ENCODE results near the gene PPP2R2D. TPM values are rescaled to one million over a fixed set of nuclear protein-coding genes. Genes with fewer than 3 reads are reported as not detected.
A peak's percentile ranks its signal among the peaks of the same experiment; 100 is the strongest.
"Not testable (repeated sequence)": the region's sequence is repeated elsewhere in the genome, so short reads cannot be mapped to it uniquely, and the experiment has no call there.

PPP2R2D gene
- total RNA-seq, 2 donors from 2014 or later: 23.8 to 30.6 TPM

DNA sequence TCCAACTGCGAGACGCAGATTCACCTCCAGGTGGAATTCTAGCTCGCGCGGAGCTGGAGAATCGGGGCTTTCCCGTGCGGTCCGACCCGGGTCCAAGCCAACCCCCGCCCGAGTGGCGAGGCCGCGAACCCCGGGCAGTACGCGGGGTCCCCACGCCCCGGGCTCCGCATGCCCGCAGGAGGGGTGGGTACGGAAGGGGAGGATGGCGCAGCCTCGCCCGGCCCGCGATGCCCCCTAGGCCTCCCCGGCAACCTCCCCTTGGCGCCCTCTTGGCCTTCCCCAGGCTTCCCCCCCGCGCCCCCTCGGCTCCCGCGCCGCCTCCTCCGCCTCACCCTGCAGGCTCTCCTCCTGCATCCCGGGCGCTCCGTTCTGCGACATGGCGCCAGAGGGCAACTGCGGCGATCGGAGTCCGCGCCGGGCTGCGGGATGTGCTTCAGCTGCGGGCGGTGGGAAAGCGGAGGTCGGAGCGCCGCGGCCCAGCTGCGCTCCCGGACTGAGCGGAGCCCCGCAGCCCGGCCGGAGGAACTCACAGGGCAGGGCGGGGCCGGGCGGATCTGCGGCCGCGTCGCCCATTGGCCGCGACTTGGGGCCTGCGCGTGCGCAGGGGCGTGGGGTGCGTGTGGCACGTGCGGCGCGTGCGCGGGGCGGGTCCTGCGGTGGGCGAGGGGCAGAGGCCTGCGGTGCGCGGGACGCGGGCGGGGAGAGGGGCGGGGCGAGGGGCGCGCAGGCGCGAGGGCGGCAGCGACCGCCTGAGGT, 80.8 kb downstream of the PPP2R2D start, which contains the start of gene BNIP3:
Gene BNIP3, minus strand, starts transcription at position 495 of the 756 bp plus-strand sequence. Its CDS starts 117 bp downstream, at position 378.
- Histone ChIP-seq H3K4me1 (peaks cover 0 to 30% of the 10 kb centered on the region in 2 donors), H3K36me3 (no peaks in the 10 kb centered on the region), H3K27me3 (no peaks in the 10 kb centered on the region), H3K4me3 (peak within 1 kb of the TSS; percentile 99 to 100), H3K27ac (peak within 1 kb of the TSS; percentile 89 to 91), H3K9me3 (no peaks in the 10 kb centered on the region)
- DNase-seq (ENCODE audit: low spot score): peak; percentile 94
- TF ChIP-seq, protein P1, sequence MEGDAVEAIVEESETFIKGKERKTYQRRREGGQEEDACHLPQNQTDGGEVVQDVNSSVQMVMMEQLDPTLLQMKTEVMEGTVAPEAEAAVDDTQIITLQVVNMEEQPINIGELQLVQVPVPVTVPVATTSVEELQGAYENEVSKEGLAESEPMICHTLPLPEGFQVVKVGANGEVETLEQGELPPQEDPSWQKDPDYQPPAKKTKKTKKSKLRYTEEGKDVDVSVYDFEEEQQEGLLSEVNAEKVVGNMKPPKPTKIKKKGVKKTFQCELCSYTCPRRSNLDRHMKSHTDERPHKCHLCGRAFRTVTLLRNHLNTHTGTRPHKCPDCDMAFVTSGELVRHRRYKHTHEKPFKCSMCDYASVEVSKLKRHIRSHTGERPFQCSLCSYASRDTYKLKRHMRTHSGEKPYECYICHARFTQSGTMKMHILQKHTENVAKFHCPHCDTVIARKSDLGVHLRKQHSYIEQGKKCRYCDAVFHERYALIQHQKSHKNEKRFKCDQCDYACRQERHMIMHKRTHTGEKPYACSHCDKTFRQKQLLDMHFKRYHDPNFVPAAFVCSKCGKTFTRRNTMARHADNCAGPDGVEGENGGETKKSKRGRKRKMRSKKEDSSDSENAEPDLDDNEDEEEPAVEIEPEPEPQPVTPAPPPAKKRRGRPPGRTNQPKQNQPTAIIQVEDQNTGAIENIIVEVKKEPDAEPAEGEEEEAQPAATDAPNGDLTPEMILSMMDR (IDR thresholded peaks at IDR 0.05): no peak

DNA sequence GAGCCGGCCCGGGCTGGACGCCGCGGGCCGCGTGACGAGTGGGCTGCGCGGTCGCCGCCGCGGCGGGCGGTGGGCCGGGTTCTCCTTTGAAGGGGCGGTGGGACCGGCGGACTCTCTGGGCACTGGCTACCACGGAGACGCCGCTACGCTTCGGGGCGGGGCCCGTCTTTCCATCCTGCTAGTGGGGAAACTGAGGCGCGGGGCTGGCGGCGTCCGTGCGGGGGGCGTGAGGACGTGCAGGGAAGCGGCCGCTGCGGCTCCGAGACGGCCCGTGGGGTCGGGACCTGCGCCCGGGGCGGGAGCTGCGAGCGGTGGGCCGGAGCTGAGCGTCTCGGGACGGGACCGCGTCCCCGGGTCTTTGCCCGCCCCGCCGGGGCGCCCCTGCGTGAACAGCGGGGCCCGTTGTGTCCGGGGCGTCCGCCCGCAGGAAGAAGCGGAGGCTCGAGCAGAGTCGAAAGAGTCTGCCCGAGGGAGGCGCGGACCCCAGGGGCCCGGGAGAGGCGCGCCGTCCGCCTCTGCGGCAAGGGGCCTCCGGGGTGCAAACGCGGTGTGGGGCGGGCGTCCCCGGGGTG, 81.5 kb downstream of the PPP2R2D start:
- H3K36me3 ChIP-seq: no peaks in the 10 kb centered on the region
- peak overlapping the region; percentile 99 to 100 for H3K4me3 ChIP-seq
- no peaks in the 10 kb centered on the region for H3K27me3 ChIP-seq
- DNase-seq (ENCODE audit: low spot score): no peak
- TF ChIP-seq, protein P1 (IDR thresholded peaks at IDR 0.05): no peak
- peaks cover 0 to 30% of the 10 kb centered on the region in 2 donors for H3K4me1 ChIP-seq
- peak overlapping the region; percentile 66 to 77 for H3K27ac ChIP-seq
- no peaks in the 10 kb centered on the region for H3K9me3 ChIP-seq

DNA sequence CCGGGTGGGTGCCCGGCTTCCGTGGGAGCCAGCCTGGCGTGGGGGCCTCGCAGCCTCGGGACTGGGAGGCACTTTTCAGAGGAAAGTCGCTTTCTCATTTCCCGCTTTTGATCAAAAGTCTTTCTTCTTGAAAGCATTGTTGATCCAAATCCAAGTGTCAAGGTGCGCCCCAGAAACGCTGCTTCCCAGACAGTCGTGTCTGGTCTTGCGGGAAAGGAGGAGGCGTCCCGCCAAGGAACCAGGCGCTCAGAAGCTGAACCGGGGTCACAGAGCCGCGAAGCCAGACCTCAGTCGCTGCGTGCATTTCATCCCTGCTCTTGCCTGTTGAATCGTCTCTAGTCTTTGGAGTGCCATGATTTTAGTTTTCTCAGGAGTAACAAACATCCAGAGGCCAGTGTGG, 82.0 kb downstream of the PPP2R2D start:
- no peaks in the 10 kb centered on the region for H3K9me3 ChIP-seq
- peak overlapping the region in 1 of 2 donors; percentile 77 for H3K27ac ChIP-seq
- H3K4me1 ChIP-seq: peaks cover 0 to 30% of the 10 kb centered on the region in 2 donors
- TF ChIP-seq, protein P1 (IDR thresholded peaks at IDR 0.05): no peak
- no peaks in the 10 kb centered on the region for H3K36me3 ChIP-seq
- no peak for DNase-seq (ENCODE audit: low spot score)
- peak overlapping the region; percentile 99 to 100 for H3K4me3 ChIP-seq
- no peaks in the 10 kb centered on the region for H3K27me3 ChIP-seq

DNA sequence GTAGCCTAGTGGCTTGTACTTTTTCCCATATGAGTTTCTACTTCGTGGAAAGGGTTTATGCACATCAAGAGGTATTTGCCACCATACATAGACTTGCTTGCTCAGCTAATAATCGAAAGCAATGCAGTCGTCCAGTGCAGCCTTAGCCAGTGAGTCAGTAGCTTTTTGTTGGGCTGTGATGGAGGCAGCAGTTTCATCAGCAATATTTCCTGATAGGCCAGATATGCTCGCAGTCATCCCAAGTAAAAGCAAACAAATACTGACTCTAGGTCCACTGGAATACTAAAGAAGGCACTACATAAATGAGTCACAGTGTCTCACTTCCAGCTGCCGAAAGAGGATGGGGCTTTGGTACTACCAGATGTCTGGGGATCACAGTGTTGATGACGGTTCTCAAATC, 83.0 kb downstream of the PPP2R2D start:
- H3K4me1 ChIP-seq: peaks cover 0 to 28% of the 10 kb centered on the region in 2 donors
- H3K9me3 ChIP-seq: no peaks in the 10 kb centered on the region
- no peaks in the 10 kb centered on the region for H3K27me3 ChIP-seq
- no peak for DNase-seq (ENCODE audit: low spot score)
- no peak overlapping the region for H3K4me3 ChIP-seq
- H3K27ac ChIP-seq: no peak overlapping the region
- no peaks in the 10 kb centered on the region for H3K36me3 ChIP-seq
- TF ChIP-seq, protein P1 (IDR thresholded peaks at IDR 0.05): no peak

DNA sequence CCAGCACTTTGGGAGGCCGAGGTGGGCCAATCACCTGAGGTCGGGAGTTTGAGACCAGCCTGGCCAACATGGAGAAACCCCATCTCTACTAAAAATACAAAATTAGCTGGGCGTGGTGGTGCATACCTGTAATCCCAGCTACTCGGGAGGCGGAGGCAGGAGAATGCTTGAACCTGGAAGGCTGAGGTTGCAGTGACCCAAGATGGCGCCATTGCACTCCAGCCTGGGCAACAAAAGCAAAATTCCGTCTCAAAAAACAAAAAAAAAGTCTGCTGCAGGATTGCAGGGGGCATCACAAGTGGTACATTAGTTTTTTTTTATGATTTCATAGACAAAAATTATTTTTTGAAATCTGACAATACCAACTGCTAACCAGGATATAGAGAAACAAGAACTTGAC, 86.0 kb downstream of the PPP2R2D start:
- DNase-seq (ENCODE audit: low spot score); H3K27me3 ChIP-seq; H3K36me3 ChIP-seq; H3K4me3 ChIP-seq; H3K9me3 ChIP-seq; H3K4me1 ChIP-seq; H3K27ac ChIP-seq: not testable (repeated sequence)

DNA sequence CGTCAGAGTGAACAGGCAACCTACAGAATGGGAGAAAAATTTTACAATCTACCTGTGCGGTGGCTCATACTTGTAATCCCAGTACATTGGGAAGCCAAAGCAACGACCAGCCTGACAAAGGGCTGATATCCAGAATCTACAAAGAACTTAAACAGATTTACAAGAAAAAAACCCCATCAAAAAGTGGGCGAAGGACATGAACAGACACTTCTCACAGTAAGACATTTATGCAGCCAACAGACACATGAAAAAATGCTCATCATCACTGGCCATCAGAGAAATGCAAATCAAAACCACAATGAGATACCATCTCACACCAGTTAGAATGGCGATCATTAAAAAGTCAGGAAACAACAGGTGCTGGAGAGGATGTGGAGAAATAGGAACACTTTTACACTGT, 86.5 kb downstream of the PPP2R2D start:
- DNase-seq (ENCODE audit: low spot score); H3K9me3 ChIP-seq; H3K36me3 ChIP-seq; H3K27ac ChIP-seq; H3K27me3 ChIP-seq; H3K4me1 ChIP-seq; H3K4me3 ChIP-seq: not testable (repeated sequence)

DNA sequence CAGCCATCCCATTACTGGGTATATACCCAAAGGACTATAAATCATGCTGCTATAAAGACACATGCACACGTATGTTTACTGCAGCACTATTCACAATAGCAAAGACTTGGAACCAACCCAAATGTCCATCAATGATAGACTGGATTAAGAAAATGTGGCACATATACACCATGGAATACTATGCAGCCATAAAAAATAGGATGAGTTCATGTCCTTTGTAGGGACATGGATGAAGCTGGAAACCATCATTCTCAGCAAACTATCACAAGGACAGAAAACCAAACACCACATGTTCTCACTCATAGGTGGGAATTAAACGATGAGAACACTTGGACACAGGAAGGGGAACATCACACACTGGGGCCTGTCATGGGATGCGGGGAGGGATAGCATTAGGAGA, 87.0 kb downstream of the PPP2R2D start:
- DNase-seq (ENCODE audit: low spot score); H3K27ac ChIP-seq; H3K4me3 ChIP-seq; H3K9me3 ChIP-seq; H3K36me3 ChIP-seq; H3K4me1 ChIP-seq; H3K27me3 ChIP-seq: not testable (repeated sequence)
